Activated naive CD4-positive, alpha-beta T cell treated with Interleukin-2 at 50 U/mL for 16 hours (primary cell): ENCODE measurements around the gene SSH2.
"Not testable (repeated sequence)": the region's sequence is repeated elsewhere in the genome, so short reads cannot be mapped to it uniquely, and the experiment has no call there.

Experiments used
- DNase-seq: peaks from one replicate; pipeline ENCODE4 v3.0.0-alpha.2; 2020

Gene SSH2

DNA sequence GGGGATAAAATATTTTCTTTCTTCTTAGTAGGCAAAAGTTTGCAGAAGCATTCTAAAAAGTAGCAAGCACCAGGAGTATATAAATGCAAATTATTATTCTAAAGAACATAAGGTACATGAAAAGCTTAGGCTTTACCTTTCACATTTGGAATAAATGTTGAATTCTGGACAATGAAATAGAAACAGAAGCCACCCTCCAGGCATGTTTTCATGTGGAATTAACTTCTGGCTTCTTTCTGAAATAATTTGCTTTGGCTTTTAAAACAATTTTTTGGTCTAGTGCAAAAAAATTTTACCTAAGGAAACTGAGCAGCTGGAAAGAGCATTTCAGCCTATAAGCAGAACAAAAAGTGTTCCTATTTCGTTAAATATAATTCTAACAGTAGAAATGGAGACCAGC, 197.8 kb downstream of the SSH2 start:
- no peak for DNase-seq

DNA sequence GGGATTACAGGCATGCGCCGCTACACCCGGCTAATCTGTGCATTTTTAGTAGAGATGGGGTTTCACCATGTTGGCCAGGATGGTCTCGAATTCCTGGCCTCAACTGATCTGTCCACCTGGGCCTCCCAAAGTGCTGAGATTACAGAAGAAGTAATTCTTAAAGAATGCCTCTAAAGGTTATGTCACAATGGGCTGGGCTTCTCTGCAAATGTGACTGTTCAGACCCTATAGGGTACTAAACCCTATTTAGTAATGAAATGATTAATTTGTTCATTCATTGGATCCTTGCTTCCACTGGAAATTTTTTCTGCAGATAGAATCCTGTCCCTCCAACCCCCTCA, 198.5 kb downstream of the SSH2 start:
- DNase-seq, result no peak

DNA sequence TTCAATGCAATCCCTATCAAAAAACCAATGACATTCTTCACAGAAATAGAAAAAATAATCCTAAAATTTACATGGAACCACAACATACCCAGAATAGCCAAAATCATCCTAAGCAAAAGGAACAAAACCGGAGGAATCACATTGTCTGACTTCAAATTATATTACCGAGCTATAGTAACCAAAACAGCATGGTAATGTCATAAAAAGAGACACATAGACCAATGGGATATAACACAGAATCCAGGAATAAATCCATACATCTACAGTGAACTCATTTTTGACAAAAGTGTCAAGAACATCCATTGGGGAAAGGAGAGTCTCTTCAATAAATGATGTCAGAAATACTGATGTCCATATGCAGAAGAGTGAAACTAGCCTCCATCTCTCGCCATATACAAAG, 201.5 kb downstream of the SSH2 start:
- DNase-seq, result no peak

DNA sequence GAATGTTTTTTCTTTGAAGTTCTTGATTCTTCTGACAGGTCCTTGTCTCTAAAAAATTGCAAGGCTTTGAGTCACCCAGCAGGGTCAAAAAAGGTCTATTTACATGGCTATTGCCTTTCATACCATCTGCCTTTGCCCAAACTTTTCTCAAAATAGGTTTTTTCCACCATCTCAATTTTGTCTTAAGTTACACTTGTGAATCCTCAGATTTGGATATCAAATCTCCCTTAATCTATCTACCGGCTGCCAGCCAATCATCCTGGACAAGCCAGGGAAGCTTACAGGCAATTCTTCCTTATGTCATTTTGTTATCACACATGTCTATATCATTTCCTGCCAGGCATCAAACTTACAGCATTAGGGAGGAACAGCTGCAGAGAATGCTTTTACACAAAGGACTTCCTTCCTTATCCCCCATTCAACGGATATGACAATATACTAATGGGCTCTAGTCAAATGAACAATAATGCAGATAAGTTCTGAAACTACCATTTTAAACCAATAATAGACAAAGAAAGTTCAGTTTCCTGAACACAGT, 203.2 kb downstream of the SSH2 start:
- no peak for DNase-seq

DNA sequence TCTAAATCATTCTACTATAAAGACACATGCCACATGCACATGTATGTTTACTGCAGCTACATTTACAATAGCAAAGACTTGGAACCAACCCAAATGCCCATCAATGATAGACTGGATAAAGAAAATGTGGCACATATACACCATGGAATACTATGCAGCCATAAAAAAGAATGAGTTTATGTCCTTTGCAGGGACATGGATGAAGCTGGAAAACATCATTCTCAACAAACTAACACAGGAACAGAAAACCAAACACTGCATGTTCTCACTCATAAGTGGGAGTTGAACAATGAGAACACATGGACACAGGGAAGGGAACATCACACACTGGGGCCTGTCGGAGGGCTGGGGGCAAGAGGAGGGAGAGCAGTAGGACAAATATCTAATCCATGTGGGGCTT, 204.6 kb downstream of the SSH2 start:
- DNase-seq, result not testable (repeated sequence)

DNA sequence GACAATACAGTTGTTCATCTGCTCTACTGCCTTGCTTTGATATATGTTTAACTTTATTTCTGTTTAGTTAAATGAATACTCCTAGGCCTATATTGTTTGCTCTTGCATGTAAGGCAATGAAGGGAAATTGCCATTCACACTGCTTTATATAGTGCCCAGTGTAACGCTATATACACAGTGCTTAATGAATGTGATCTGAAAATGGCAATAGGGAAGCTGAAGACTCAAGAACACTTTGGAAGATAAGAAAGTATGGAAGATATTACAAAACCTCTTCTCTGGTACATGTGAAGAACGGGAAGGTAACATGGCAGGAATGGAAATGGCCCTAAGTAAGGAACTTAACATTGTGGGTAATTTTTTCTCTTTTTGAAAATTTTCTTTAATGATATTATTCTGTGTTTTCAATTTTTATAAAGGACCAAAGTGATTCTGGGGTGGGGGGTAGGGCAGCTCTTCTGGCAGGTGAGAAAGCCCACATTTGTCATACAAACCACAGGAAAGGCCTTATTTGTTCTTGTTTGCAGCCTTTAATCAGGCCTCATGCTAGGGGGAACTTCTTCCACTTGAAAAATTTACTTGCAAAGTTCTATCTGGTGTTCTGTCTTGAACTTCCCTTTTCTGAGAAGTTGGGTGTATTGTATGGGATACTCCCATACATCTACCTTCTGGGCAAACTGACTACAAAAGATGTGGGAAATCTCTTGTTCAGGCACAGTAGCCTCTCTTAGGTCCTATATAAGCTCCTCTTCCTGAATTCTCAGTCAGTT, 206.6 kb downstream of the SSH2 start:
- no peak for DNase-seq

DNA sequence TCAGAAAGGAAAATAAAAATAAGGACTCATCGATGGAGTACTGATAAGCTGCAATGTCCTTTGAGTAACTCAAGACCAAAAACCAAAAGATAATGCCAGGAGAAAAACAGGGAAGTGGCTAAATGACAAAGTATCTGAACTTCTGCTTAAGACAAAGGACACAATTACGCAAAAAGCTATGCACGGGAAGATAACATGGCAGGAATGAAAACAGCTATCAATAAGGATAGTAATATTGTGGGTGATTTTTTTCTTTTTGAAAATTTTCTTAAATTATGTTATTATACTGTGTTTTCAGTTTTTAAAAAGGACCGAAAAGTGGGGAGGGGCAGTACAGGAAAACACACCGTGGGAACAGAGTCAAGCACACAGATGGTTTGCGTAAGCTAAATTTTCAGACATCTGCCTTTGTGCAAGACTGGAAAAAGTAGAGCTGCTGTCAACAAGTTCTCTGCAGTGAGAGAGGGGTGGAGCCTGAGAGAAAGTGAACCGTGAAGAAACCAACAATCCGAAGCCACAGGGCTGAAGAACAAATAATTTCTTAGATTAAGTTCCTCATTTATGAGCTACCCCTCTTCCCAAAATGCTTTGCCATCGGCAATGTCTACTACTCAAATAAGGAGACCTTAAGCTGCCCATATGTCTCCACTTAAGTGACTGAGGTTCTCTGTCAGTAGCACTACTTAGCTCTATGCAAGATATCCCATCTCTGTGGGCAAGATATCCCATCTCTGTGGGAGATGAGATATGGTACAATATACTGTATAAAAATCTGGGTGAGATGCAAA, 207.4 kb downstream of the SSH2 start:
- DNase-seq, result peak; percentile 10

DNA sequence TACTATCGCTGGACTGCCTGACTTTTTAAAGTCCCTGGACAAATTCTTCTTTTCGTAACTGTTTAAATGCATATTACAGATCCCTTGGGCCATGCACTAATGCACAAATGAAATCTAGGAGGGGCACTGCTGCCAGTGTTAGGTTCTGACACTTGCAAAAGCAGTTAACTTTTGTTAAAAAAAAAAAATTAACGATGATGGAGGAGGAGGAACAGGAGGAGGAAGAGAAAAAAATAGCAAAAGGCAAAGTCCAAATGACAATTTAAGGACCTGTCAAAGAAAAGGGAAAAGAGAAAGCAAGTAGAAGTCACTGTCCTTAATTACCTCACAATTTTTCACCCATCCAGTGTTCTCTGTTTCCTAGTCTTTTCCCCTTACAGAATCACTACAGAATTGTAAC, 209.5 kb downstream of the SSH2 start:
- DNase-seq, result no peak

DNA sequence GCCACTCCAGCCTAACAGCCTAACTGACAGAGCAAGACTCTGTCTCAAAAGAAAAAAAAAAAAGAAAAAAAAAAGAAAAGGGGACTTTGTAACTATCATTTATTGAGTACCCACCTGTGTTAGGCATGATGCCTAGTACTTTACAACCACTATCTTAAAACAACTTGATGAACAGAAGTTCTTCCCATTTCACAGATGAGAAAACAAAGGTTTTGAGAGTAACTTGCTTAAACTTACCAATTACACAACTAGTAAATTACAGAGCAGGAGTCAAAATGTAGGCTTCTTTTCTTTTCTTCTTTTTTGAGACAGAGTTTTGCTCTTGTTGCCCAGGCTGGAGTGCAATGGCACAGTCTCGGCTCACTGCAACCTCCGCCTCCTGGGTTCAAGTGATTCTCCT, 210.6 kb downstream of the SSH2 start:
- DNase-seq, result no peak

DNA sequence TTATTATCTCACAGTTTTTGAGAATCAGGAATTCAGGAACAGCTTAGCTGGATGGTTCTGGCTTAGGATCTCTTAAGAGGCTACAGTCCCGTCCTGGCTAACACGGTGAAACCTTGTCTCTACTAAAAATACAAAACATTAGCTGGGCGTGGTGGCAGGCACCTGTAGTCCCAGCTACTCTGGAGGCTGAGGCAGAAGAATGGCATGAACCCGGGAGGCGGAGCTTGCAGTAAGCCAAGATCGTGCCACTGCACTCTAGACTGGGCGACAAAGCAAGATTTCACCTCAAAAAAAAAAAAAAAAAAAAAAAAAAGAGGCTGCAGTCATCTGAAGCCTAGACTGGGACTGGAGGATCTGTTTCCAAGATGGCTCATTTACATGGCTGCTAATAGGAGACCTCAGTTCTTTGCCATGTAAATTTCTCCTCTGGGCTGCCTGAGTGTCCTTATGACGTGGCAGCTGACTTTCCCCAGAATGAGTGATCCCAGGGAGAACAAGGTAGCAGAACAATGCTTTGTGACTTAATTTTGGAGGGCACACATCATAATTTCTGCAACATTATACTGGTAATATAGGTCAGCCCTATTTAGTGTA, 211.5 kb downstream of the SSH2 start:
- DNase-seq, result no peak

DNA sequence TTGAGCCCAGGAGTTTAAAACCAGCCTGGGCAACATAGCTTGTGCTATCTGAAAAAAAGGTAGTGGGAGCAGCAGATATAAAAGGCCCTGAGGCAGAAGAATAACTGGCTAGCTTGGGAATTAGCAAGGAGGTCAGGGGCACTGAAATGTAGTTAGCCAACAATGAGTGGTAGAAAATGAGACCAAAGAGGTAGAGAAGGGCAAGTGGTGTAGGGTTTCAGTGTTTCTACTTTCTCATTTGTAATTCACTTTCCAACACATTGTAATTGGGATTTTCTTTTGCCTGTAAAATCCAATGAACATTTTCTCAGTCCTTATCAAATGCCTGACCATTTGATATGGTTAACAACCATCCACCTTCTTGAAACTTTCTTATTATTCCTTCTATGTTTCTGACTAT, 212.2 kb downstream of the SSH2 start:
- DNase-seq, result no peak

DNA sequence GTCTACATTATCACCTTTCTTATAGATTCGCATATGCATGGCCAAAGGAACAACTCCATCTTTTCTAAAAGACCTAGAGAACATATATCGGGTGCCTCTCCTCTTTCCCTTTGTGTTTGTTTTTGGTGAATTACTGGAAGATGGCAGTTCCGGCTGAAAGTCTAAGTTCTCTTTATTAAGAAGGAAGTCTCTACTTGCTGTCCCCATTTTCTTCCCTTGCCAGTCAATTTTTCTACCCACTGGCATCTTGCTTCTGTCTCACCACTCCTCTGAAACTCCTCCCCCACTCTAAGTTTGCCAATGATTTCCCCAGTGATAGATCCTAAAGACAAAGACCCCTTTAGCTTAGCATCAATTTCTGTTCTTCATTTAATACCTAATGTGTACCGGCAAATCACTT, 213.5 kb downstream of the SSH2 start:
- no peak for DNase-seq

DNA sequence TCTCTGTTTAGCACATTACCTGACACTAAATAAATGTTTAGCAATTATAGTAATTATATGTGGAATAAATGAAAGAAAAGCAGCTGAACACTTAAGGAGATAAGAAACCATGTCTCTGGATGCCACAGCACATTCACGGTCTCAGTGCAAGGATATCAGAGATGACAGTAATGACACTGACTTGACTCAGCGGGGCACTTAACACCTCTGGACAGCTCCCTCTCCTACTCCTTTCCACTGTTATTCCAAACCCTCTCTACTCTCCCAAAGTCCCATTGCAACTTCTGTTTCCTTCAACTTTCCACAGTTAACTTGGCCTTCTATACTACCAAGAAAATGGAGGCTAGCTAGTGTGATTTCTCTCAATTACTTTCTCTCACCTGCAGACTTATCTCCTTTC, 214.3 kb downstream of the SSH2 start:
- DNase-seq, result no peak

DNA sequence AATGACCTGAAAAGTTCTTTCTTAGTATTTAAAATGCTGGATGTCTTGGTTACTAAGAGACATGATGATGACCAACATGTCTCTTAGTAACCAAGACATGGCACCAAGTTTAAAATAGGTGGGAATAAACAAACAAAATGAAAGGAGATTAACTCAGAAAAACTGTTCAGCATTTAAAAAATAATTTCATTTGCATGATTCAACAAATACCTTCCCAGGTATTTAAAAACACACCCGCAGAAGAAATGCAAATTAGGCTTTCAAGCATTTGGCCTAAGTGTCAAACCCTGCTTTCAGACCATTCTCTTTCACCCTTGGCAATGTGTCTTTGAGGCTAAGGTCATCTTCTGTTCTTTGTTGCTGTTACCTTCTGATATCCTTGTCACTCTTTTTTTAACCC, 215.9 kb downstream of the SSH2 start:
- DNase-seq, result no peak

DNA sequence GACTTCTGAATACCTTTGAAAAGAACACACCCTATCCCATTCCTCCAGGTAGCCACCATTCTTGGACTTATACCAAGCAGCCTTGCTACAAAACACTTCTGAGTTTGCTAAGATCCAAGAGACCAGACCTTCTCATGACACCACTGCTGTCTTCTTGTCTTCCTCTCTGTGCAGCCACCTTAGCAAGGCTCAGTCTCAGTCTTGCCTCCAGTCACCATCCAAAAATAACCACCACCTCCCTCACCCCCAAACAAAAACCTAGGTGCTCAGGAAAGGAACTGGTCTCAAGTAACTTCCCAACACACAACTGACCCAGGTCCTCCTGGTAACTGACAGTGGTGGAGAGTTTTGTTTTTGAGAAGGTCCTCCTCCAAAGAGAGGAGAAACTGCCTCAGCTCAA, 216.4 kb downstream of the SSH2 start:
- DNase-seq, result no peak

DNA sequence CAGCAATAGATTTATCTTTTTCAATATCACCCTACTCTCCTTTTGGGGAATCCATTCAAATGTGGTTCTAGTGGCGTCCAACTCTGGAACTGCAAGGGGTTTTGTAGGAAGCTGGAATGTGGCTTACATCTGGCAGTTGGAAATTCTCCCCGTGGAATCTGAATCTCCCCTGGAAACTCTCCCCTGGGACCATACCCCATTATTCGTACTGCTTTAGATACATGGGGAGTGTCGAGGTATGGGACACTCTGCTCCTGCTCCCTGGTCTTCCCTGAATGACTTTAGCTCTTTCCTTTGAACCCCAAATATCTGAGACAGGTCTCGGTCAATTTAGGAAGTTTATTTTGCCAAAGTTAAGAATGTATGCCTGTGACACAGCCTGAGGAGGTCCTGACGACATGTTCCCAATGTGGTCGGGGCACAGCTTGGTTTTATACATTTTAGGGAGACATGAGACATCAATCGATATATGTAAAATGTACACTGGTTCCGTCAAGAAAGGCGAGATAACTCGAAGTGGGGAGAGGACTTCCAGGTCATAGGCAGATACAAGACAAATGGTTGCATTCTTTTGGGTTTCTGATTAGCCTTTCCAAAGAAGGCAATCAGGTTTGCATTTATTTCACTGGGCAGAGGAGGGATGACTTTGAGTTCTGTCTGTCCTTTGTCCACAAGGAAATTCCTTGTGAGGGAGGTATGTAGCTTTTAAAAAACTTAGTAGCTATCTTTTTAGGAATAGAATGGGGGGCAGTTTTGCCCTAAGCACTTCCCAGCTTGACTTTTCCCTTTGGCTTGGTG, 218.2 kb downstream of the SSH2 start:
- no peak for DNase-seq

DNA sequence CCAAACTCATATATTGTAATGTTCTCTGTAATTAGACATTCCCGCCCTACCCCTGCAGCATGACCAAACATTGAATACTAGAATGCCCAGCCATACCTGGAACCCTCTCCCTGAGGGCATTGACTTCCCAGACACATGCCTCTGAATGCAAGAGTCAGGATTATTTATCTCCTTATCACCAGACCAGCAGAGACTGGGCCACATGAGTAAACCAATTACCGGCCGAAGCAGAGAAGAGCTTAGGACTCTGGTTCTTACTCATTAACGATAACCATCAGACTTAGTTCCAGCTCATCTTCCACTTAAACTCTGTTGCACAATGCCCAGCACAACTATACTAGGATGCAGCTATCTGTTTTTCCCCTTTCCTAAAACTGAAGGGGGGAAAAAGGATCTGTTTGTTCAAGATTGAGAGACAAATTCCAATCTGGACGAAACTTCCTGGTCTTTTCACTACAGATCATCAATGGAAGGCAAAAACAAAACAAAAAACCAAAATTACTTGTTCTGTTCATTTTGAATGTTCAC, 219.1 kb downstream of the SSH2 start:
- DNase-seq, result no peak

DNA sequence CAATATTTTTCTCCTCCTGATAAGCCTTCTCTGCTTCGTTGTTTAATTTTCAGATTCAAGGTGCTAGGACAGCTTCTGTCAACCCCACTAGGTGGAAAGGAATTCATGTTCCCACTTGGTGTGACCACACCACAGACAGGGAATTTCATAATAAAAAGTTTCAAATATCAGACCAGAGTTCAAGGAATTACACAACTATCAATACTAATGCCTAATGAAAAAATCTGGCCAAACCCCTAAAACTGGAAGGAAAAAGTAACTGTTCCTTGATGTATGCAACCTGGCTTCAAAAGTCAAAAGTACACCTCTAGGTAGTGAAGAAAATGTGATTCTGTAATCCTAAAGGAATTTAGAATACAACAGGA, 219.5 kb downstream of the SSH2 start:
- no peak for DNase-seq

DNA sequence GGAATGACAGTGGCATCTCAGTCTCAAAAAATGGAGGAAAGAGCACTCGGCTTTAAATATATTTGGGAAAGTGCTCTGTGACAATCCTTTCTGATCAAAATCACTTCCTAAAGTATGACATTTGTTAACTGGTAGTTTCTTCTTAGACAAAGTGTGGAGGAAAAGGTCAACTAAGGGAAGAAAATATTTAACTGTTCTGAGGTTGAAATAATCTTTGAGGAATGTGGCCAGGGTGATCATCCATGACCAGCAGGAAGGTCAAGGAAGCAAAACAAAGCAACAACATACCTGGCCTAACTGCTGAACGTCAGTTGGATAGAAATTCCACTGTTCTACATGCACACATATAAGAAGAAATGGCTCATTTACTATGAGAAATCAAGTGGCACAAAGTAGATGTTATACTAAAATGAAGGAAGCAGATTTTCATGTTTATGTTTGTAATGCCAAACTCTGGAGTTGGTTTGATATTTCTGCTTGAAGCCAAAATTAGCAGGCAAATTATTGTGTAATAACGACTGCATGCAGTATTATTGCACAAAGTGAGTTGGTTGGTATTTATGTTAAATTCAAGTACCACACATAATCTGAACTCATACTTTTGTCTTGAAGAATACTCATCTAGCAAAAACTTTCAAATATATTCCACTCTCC, 220.0 kb downstream of the SSH2 start:
- DNase-seq, result no peak

DNA sequence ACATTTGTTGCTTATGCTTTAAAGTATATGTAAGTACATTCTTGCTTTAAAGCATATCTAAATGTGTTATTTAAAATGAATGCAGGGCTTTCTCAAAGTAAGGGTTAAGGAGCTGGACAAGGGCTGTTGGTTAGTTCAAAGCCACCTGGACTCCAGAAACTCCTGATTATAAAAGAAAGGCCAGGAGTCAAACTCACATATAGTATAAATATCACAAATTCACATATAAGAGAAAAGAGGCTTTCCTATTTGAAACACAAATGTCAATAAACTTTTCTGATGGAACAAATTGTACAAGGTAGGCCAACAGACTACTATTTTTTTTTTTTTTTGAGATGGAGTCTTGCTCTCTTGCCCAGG, 222.8 kb downstream of the SSH2 start:
- no peak for DNase-seq

DNA sequence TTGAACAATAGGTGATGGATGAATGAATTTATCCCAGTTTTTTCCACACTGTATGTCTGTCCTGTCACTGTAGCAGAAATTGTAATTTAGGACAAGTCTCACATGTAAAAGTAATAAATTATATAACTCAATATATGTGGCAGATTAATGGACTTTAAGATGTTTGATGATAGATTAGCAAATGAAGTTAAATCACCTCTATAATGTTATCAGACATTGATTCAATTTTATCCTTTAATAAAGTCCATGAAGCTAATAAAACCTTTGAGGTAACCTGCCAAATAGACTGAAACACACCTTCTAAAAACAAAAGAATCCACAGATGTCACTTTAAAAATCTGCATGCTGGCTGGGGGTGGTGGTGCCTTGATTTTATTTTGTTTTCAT, 224.0 kb downstream of the SSH2 start:
- no peak for DNase-seq

DNA sequence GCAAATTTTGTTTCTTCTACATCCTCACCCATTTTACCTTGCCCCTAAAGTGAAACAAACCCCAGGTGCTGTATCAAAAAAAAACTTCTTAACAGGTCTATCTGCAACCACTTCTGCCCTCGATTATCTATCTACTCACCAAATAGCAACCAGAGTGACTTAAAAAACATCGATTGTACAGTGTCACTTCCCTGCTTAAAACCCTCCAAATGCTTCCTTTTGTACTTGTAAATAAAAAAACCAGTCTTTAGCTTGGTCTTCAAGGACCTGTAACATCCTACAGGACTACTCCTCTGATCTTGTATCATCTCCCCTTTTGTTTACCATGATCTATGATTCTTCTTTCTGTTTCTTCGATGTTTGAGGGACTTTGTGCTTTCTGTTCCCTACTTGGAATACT, 224.6 kb downstream of the SSH2 start:
- DNase-seq, result no peak

DNA sequence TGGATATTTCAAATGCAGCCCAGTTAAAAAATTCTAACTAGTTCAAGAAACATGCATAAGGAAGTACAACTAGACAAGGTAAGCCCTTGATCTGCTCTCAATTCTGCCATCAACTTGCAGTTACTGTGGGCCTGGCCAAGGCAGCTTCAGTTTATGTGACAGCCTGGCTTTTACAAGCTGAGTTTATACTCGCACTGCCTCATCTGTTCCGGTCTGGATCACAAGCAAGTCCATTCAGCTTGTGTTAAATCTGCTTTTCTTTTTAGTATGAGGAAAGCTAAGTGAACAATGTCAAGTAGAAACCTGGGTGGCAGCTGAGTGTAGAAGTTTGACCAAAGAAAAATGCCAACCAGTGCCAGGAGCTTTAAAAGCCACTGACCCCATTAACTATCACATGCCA, 230.7 kb downstream of the SSH2 start:
- no peak for DNase-seq
